HCT116 (cell line): ENCODE results near the gene PTPN1. TPM values are rescaled to one million over a fixed set of nuclear protein-coding genes. Genes with fewer than 3 reads are reported as not detected.

Experiments used
- ATAC-seq: fragments of 200-7000 bp; cut with Tn5 transposase; 2 replicates; pipeline ENCODE4 v1.9.1; 2020; ENCODE audit warnings: mild to moderate bottlenecking, moderate library complexity
- BruUV-seq: library from RNA; stranded (reverse); fragments of 400-500 nt; replicated peaks from 2 replicates; lab custom pipeline; 2021; lab: Mats Ljungman, UMichigan
- CTCF ChIA-PET: fragments of 300-600 bp; sonication (Branson Sonifier 250); formaldehyde crosslinking; loops from one replicate; lab custom pipeline; 2021; ENCODE audit warnings: antibody characterized with exemption; lab: Charles Lee
- POLR2A ChIA-PET: fragments of 300-600, 350-600 bp; sonication (Branson Sonifier 250); formaldehyde crosslinking; loops from one replicate; lab custom pipeline; 2021; ENCODE audit warnings: antibody characterized with exemption; lab: Charles Lee
- RAD21 ChIA-PET, 2 experiments: fragments of 300-600 bp; sonication (Branson Sonifier 250); formaldehyde crosslinking; loops; one replicate each; lab custom pipeline; 2023; ENCODE audit warnings: low total read pairs in 2 of 2; ENCODE audit not compliant: uncharacterized antibody in 2 of 2, unreplicated experiment in 2 of 2, low non-redundant PET in 1 of 2; lab: Charles Lee
- DNase-seq: peaks from one replicate; pipeline ENCODE4 v3.0.0-alpha.2; 2010; ENCODE audit warnings: low read depth, low spot score
- H2AFZ ChIP-seq: fragments of 200-600 bp; shearing (Covaris generic), sonication (generic); 2 replicates; pipeline ENCODE4 v1.6.1; 2017; ENCODE audit warnings: low read depth, mixed run types, mixed read lengths, antibody characterized with exemption, low read length; ENCODE audit not compliant: poor library complexity, severe bottlenecking
- H3K27ac ChIP-seq: 2 replicates; pipeline ENCODE4 v1.5.1; 2012; ENCODE audit warnings: low read depth, low read length
- H3K27me3 ChIP-seq: fragments of 200-600 bp; sonication (generic); 2 replicates; pipeline ENCODE4 v1.6.1; 2016; ENCODE audit warnings: mixed run types, low read length, mixed read lengths; ENCODE audit not compliant: insufficient read depth
- H3K36me3 ChIP-seq, 2 experiments: fragments of 200-500 bp in 1 of 2; fragments of 200-600 bp in 1 of 2; sonication (Bioruptor generic) in 1 of 2; sonication (generic) in 1 of 2; 2 replicates each; pipeline versions ENCODE4 v1.5.1 to v1.6.1; 2014 to 2016; ENCODE audit warnings: low read length in 2 of 2, inconsistent platforms in 1 of 2, mixed read lengths in 1 of 2, mixed run types in 1 of 2; ENCODE audit not compliant: insufficient read depth in 2 of 2, control insufficient read depth in 1 of 2
- H3K4me1 ChIP-seq, 2 experiments: fragments of 200-600 bp in 1 of 2; sonication (generic) in 1 of 2; 2 replicates each; pipeline versions ENCODE4 v1.5.1 to v1.6.1; 2012 to 2017; ENCODE audit warnings: low read length in 2 of 2, inconsistent platforms in 1 of 2, mild to moderate bottlenecking in 1 of 2, mixed read lengths in 1 of 2, mixed run types in 1 of 2, moderate library complexity in 1 of 2; ENCODE audit not compliant: insufficient read depth in 2 of 2, control insufficient read depth in 1 of 2
- H3K4me2 ChIP-seq: fragments of 200-600 bp; sonication (generic); 2 replicates; pipeline ENCODE4 v1.6.1; 2017; ENCODE audit warnings: mixed run types, low read length, mixed read lengths
- H3K4me3 ChIP-seq, 2 experiments: fragments of 200-600 bp in 1 of 2; sonication (generic) in 1 of 2; replicated peaks in 1 of 2; 2 replicates each; pipeline ENCODE4 v1.5.1; 2011 to 2016; ENCODE audit warnings: low read length in 2 of 2, control low read depth in 1 of 2, low read depth in 1 of 2, mild to moderate bottlenecking in 1 of 2, mixed read lengths in 1 of 2, mixed run types in 1 of 2
- H3K79me2 ChIP-seq: fragments of 200-600 bp; sonication (generic); 2 replicates; pipeline ENCODE4 v1.6.1; 2017; ENCODE audit warnings: mild to moderate bottlenecking, mixed run types, low read length, moderate library complexity, mixed read lengths; ENCODE audit not compliant: insufficient read depth
- H3K9ac ChIP-seq: fragments of 200-600 bp; sonication (generic); 2 replicates; pipeline ENCODE4 v1.6.1; 2016; ENCODE audit warnings: low read length, mixed read lengths
- H3K9me2 ChIP-seq: fragments of 200-600 bp; sonication (generic), shearing (Covaris generic); 2 replicates; pipeline ENCODE4 v1.6.1; 2017; ENCODE audit warnings: mixed run types, mild to moderate bottlenecking, moderate library complexity; ENCODE audit not compliant: insufficient read depth
- H3K9me3 ChIP-seq, 2 experiments: fragments of 200-500 bp in 1 of 2; fragments of 200-600 bp in 1 of 2; sonication (Bioruptor generic) in 1 of 2; sonication (generic) in 1 of 2; 2 replicates each; pipeline ENCODE4 v1.6.1; 2014 to 2017; ENCODE audit warnings: low read length in 2 of 2, mixed read lengths in 2 of 2, inconsistent platforms in 1 of 2, low read depth in 1 of 2, mild to moderate bottlenecking in 1 of 2, mixed run types in 1 of 2, moderate library complexity in 1 of 2; ENCODE audit not compliant: control insufficient read depth in 1 of 2, insufficient read depth in 1 of 2
- H4K20me1 ChIP-seq: fragments of 200-600 bp; sonication (generic), shearing (Covaris generic); 2 replicates; pipeline ENCODE4 v1.6.1; 2017; ENCODE audit warnings: mixed run types, mild to moderate bottlenecking, moderate library complexity; ENCODE audit not compliant: insufficient read depth
- CBX3 ChIP-seq: IDR thresholded peaks from 2 replicates; pipeline ENCODE4 v1.6.1; 2012; ENCODE audit warnings: low read depth
- CEBPB ChIP-seq: IDR thresholded peaks from 2 replicates; pipeline ENCODE4 v1.6.1; 2012; ENCODE audit warnings: low read depth
- ELF1 ChIP-seq: IDR thresholded peaks from 2 replicates; pipeline ENCODE4 v1.6.1; 2012; ENCODE audit warnings: low read depth, borderline replicate concordance
- EZH2 ChIP-seq: fragments of 200-600 bp; sonication (generic); IDR thresholded peaks from 2 replicates; pipeline ENCODE4 v1.6.1; 2017; ENCODE audit warnings: antibody characterized with exemption, mixed run types
- FOSL1 ChIP-seq: IDR thresholded peaks from 2 replicates; pipeline ENCODE4 v1.6.1; 2012; ENCODE audit warnings: low read depth
- POLR2A ChIP-seq: IDR thresholded peaks from 2 replicates; pipeline ENCODE4 v1.7.0; 2011; ENCODE audit warnings: borderline replicate concordance; ENCODE audit not compliant: insufficient read depth, insufficient read length; ENCODE audit errors: extremely low read depth
- RAD21 ChIP-seq: IDR thresholded peaks from 2 replicates; pipeline ENCODE4 v1.6.1; 2012; ENCODE audit warnings: low read depth, mild to moderate bottlenecking
- ZFX ChIP-seq: fragments of 450-650 bp; IDR thresholded peaks from 2 replicates; pipeline ENCODE4 v1.6.1; 2017
- intact Hi-C: fragments of 100-400 bp; cut with micrococcal nuclease; formaldehyde crosslinking; loops from 2 replicates; pipeline ENCODE4 v1.10.0; 2022
- total RNA-seq: library from RNA; stranded (reverse); gene quantifications from one replicate; pipeline ENCODE4 v1.2.1, GENCODE V29; 2021; ENCODE audit not compliant: unreplicated experiment
- TF ChIP-seq, protein P1 (sequence below), 3 experiments: fragments of 200-600 bp in 1 of 3; sonication (generic) in 1 of 3; IDR thresholded peaks in 2 of 3; conservative IDR thresholded peaks in 1 of 3; 2 replicates each; pipeline ENCODE4 v1.5.1; 2012 to 2017; ENCODE audit warnings: low read depth in 2 of 3, low read length in 2 of 3, antibody characterized with exemption in 1 of 3, borderline replicate concordance in 1 of 3, control low read depth in 1 of 3, mild to moderate bottlenecking in 1 of 3, mixed read lengths in 1 of 3, mixed run types in 1 of 3, moderate library complexity in 1 of 3; ENCODE audit not compliant: insufficient read depth in 1 of 3
- TF ChIP-seq, protein P2 (sequence below): IDR thresholded peaks from 2 replicates; pipeline ENCODE4 v1.6.1; 2011; ENCODE audit warnings: mild to moderate bottlenecking, low read length, moderate library complexity; ENCODE audit not compliant: insufficient replicate concordance; ENCODE audit errors: extremely low read depth

The PTPN1 gene
- total RNA-seq, 1 experiment from 2014 or later = 47.5 TPM

DNA sequence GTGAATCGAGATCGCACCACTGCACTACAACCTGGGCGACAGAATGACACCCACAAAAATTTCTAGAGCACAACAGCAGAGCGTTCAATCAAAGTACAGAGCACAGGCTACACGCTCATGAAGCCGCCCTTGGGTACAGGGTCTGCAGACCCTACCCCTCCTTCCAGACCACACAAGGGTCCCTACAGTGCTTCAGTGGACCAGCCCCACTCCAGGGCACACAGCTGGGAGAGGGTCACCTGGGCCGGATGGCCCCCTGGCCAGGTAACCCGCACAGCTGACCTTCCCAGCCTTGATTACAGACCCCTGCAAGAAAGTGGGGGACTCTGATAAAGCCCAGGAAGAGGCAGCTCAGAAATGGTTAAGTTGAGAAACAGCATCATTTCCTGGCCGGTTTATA, 117.6 kb downstream of the PTPN1 start:
- Histone ChIP-seq H3K79me2 (no peaks in the 10 kb centered on the region), H3K27ac (no peak overlapping the region), H3K36me3 (no peaks in the 10 kb centered on the region), H4K20me1 (no peaks in the 10 kb centered on the region), H2AFZ (no peak overlapping the region), H3K9me2 (no peaks in the 10 kb centered on the region), H3K4me2 (no peak overlapping the region), H3K9ac (no peak overlapping the region), H3K4me3 (no peak overlapping the region), H3K27me3 (no peaks in the 10 kb centered on the region), H3K4me1 (peaks cover 6 to 20% of the 10 kb centered on the region in 2 experiments; a peak in 3 of 4 replicates), H3K9me3 (no peaks in the 10 kb centered on the region)
- ATAC-seq (no peak), DNase-seq (no peak)
- ChIA-PET CTCF (interaction anchor here (1.4 to 4.9 kb wide), 3 partner anchors 7 to 162 kb away, joined by 6 to 106 read pairs (median 55); no protein-coding TSS in a partner anchor), RAD21 (no interaction called here), POLR2A (interaction anchor here (3.5 kb wide), 1 partner anchor 160 kb away, joined by 12 read pairs; no protein-coding TSS in a partner anchor)
- BruUV-seq = no TSS peak
- intact Hi-C loops = loop anchor here (5.0 kb wide), 1 partner anchor 120 kb away; no protein-coding TSS in a partner anchor
- no peak for TF ChIP-seq ZFX
- TF ChIP-seq ELF1 = no peak
- TF ChIP-seq, protein P1, sequence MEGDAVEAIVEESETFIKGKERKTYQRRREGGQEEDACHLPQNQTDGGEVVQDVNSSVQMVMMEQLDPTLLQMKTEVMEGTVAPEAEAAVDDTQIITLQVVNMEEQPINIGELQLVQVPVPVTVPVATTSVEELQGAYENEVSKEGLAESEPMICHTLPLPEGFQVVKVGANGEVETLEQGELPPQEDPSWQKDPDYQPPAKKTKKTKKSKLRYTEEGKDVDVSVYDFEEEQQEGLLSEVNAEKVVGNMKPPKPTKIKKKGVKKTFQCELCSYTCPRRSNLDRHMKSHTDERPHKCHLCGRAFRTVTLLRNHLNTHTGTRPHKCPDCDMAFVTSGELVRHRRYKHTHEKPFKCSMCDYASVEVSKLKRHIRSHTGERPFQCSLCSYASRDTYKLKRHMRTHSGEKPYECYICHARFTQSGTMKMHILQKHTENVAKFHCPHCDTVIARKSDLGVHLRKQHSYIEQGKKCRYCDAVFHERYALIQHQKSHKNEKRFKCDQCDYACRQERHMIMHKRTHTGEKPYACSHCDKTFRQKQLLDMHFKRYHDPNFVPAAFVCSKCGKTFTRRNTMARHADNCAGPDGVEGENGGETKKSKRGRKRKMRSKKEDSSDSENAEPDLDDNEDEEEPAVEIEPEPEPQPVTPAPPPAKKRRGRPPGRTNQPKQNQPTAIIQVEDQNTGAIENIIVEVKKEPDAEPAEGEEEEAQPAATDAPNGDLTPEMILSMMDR (IDR thresholded peaks at IDR 0.05 in 2 of 3, conservative IDR thresholded peaks at IDR 0.05 in 1 of 3; ENCODE audit: borderline replicate concordance in 1 of 3, insufficient read depth in 1 of 3, low read depth in 2 of 3, low read length in 2 of 3) = no peak
- TF ChIP-seq CBX3 = no peak
- TF ChIP-seq EZH2 = no peak
- TF ChIP-seq, protein P2, sequence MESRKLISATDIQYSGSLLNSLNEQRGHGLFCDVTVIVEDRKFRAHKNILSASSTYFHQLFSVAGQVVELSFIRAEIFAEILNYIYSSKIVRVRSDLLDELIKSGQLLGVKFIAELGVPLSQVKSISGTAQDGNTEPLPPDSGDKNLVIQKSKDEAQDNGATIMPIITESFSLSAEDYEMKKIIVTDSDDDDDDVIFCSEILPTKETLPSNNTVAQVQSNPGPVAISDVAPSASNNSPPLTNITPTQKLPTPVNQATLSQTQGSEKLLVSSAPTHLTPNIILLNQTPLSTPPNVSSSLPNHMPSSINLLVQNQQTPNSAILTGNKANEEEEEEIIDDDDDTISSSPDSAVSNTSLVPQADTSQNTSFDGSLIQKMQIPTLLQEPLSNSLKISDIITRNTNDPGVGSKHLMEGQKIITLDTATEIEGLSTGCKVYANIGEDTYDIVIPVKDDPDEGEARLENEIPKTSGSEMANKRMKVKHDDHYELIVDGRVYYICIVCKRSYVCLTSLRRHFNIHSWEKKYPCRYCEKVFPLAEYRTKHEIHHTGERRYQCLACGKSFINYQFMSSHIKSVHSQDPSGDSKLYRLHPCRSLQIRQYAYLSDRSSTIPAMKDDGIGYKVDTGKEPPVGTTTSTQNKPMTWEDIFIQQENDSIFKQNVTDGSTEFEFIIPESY = no peak
- TF ChIP-seq FOSL1 = no peak
- no peak for TF ChIP-seq POLR2A
- no peak for TF ChIP-seq CEBPB
- no peak for TF ChIP-seq RAD21
